Ishikawa (cell line): ENCODE data around the gene TACSTD2.

Experiments
- CREB1 ChIP-seq: IDR thresholded peaks from 2 replicates; pipeline ENCODE4 v1.6.1; 2012; ENCODE audit warnings: low read depth
- FOXM1 ChIP-seq: IDR thresholded peaks from 2 replicates; pipeline ENCODE4 v1.6.1; 2012; ENCODE audit warnings: low read depth, borderline replicate concordance
- RAD21 ChIP-seq: IDR thresholded peaks from 2 replicates; pipeline ENCODE4 v1.6.1; 2012; ENCODE audit warnings: low read depth
- TF ChIP-seq, protein P1 (sequence below): IDR thresholded peaks from 2 replicates; pipeline ENCODE4 v1.6.1; 2012
- TF ChIP-seq, protein P2 (sequence below): IDR thresholded peaks from 2 replicates; pipeline ENCODE4 v1.6.1; 2012; ENCODE audit warnings: low read depth, mild to moderate bottlenecking

DNA sequence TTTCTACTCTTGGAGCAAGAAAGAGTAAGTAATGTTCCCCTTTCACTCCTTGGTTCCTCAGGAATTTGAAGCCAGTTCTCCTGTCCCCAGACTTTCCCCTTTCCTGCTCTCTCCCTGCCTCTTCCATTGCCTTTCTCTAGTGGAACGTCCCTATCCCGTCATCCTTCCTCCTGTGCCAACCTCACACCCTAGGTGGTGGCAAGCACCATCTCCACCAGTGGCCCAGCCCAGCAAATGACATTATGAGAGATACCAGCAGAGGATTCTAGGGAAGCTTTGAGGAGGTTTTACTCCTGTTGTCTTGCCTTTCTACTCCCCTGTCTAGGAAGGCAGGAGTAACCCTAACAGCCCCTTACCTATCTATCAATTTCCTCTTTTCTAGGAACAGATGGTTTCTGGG, 8.1 kb upstream of the TACSTD2 start:
- TF ChIP-seq CREB1, result no peak
- TF ChIP-seq, protein P1, sequence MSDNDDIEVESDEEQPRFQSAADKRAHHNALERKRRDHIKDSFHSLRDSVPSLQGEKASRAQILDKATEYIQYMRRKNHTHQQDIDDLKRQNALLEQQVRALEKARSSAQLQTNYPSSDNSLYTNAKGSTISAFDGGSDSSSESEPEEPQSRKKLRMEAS, result no peak
- no peak for TF ChIP-seq RAD21
- TF ChIP-seq, protein P2, sequence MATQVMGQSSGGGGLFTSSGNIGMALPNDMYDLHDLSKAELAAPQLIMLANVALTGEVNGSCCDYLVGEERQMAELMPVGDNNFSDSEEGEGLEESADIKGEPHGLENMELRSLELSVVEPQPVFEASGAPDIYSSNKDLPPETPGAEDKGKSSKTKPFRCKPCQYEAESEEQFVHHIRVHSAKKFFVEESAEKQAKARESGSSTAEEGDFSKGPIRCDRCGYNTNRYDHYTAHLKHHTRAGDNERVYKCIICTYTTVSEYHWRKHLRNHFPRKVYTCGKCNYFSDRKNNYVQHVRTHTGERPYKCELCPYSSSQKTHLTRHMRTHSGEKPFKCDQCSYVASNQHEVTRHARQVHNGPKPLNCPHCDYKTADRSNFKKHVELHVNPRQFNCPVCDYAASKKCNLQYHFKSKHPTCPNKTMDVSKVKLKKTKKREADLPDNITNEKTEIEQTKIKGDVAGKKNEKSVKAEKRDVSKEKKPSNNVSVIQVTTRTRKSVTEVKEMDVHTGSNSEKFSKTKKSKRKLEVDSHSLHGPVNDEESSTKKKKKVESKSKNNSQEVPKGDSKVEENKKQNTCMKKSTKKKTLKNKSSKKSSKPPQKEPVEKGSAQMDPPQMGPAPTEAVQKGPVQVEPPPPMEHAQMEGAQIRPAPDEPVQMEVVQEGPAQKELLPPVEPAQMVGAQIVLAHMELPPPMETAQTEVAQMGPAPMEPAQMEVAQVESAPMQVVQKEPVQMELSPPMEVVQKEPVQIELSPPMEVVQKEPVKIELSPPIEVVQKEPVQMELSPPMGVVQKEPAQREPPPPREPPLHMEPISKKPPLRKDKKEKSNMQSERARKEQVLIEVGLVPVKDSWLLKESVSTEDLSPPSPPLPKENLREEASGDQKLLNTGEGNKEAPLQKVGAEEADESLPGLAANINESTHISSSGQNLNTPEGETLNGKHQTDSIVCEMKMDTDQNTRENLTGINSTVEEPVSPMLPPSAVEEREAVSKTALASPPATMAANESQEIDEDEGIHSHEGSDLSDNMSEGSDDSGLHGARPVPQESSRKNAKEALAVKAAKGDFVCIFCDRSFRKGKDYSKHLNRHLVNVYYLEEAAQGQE, result no peak
- no peak for TF ChIP-seq FOXM1
